DOHH2 (cell line): Measurements from ENCODE around the gene NDUFS7.

ENCODE experiments used
- H3F3A ChIP-seq: fragments of 200-600 bp; sonication (generic), shearing (Covaris generic); 2 replicates; pipeline ENCODE4 v1.6.0; 2016; ENCODE audit warnings: antibody characterized with exemption, mild to moderate bottlenecking; ENCODE audit not compliant: control insufficient read depth, insufficient read depth
- H3K27ac ChIP-seq: fragments of 200-600 bp; sonication (generic); 2 replicates; pipeline ENCODE4 v1.5.1; 2014; ENCODE audit warnings: low read depth, mild to moderate bottlenecking, low read length, moderate library complexity
- H3K27me3 ChIP-seq: fragments of 200-600 bp; sonication (generic); 2 replicates; pipeline ENCODE4 v1.6.1; 2014; ENCODE audit warnings: mild to moderate bottlenecking, low read length, mixed read lengths; ENCODE audit not compliant: control insufficient read depth
- H3K36me3 ChIP-seq: fragments of 200-600 bp; sonication (generic); 2 replicates; pipeline ENCODE4 v1.6.1; 2014; ENCODE audit warnings: mild to moderate bottlenecking, low read length, moderate library complexity, mixed read lengths; ENCODE audit not compliant: control insufficient read depth
- H3K4me1 ChIP-seq: fragments of 200-600 bp; sonication (generic); 2 replicates; pipeline ENCODE4 v1.6.1; 2014; ENCODE audit warnings: mild to moderate bottlenecking, low read length, mixed read lengths; ENCODE audit not compliant: control insufficient read depth
- H3K4me2 ChIP-seq: fragments of 200-600 bp; sonication (generic); 2 replicates; pipeline ENCODE4 v1.6.0; 2014; ENCODE audit warnings: mild to moderate bottlenecking, low read length, moderate library complexity
- H3K4me3 ChIP-seq: fragments of 200-600 bp; sonication (generic); 2 replicates; pipeline ENCODE4 v1.5.1; 2014; ENCODE audit warnings: mild to moderate bottlenecking, low read length, mixed read lengths
- H3K79me2 ChIP-seq: fragments of 200-600 bp; sonication (generic); 2 replicates; pipeline ENCODE4 v1.6.1; 2014; ENCODE audit warnings: mild to moderate bottlenecking, low read length, mixed read lengths; ENCODE audit not compliant: control insufficient read depth
- H3K9me2 ChIP-seq: fragments of 200-600 bp; sonication (generic); replicated peaks from 2 replicates; pipeline ENCODE4 v1.6.1; 2014; ENCODE audit warnings: mild to moderate bottlenecking, low read length, mixed read lengths; ENCODE audit not compliant: control insufficient read depth
- H3K9me3 ChIP-seq: fragments of 200-600 bp; sonication (generic); 2 replicates; pipeline ENCODE4 v1.6.1; 2014; ENCODE audit warnings: antibody characterized with exemption, low read length, mixed read lengths; ENCODE audit not compliant: control insufficient read depth, insufficient read depth
- H4K20me1 ChIP-seq: fragments of 200-600 bp; sonication (generic); 2 replicates; pipeline ENCODE4 v1.6.0; 2014; ENCODE audit warnings: low read depth, mild to moderate bottlenecking, antibody characterized with exemption, low read length, moderate library complexity; ENCODE audit not compliant: control insufficient read depth, insufficient read depth
- CTCF ChIP-seq: fragments of 200-600 bp; sonication (generic); IDR thresholded peaks from one replicate; pipeline ENCODE4 v1.5.1; 2014; ENCODE audit warnings: antibody characterized with exemption, mild to moderate bottlenecking, low read depth, low read length; ENCODE audit not compliant: poor library complexity, severe bottlenecking
- EZH2phosphoT487 ChIP-seq: fragments of 200-600 bp; sonication (generic); IDR thresholded peaks from 2 replicates; pipeline ENCODE4 v1.6.1; 2017; ENCODE audit warnings: borderline replicate concordance, mild to moderate bottlenecking, antibody characterized with exemption, low read length, moderate library complexity, mixed read lengths

Gene NDUFS7

GRCh38 chr19:1384478-1385110 lies 887 bp downstream of the NDUFS7 start:
- H3K79me2 ChIP-seq, result peaks cover 42% of the 10 kb centered on the region
- H3K9me3 ChIP-seq, result no peaks in the 10 kb centered on the region
- H4K20me1 ChIP-seq, result no peaks in the 10 kb centered on the region
- TF ChIP-seq EZH2phosphoT487 (no peak), CTCF (no peak)
- H3K4me3 ChIP-seq, result peak overlapping the region; percentile 100
- H3K9me2 ChIP-seq, result no peaks in the 10 kb centered on the region
- peaks cover 15% of the 10 kb centered on the region for H3K4me1 ChIP-seq
- peak overlapping the region; percentile 70 for H3K27ac ChIP-seq
- H3K27me3 ChIP-seq, result no peaks in the 10 kb centered on the region
- peak overlapping the region; percentile 97 for H3K4me2 ChIP-seq
- H3K36me3 ChIP-seq, result peaks cover 27% of the 10 kb centered on the region
- peaks cover 3% of the 10 kb centered on the region; the same call in 1 of the 2 replicates for H3F3A ChIP-seq

- no peaks in the 10 kb centered on the region for H3K9me2 ChIP-seq
- H3K36me3 ChIP-seq, result peaks cover 33% of the 10 kb centered on the region
- H3K79me2 ChIP-seq, result peaks cover 42% of the 10 kb centered on the region
- H3K9me3 ChIP-seq, result no peaks in the 10 kb centered on the region
- no peak for TF ChIP-seq CTCF
- TF ChIP-seq EZH2phosphoT487, result no peak
- H3F3A ChIP-seq, result peaks cover 3% of the 10 kb centered on the region; the same call in 1 of the 2 replicates
- H4K20me1 ChIP-seq, result no peaks in the 10 kb centered on the region
- peaks cover 15% of the 10 kb centered on the region for H3K4me1 ChIP-seq
- no peaks in the 10 kb centered on the region for H3K27me3 ChIP-seq
- H3K27ac ChIP-seq, result no peak overlapping the region
- H3K4me3 ChIP-seq, result no peak overlapping the region
- no peak overlapping the region for H3K4me2 ChIP-seq
Observed at GRCh38 chr19:1385816-1386215, 2.1 kb downstream of the NDUFS7 start.

DNA sequence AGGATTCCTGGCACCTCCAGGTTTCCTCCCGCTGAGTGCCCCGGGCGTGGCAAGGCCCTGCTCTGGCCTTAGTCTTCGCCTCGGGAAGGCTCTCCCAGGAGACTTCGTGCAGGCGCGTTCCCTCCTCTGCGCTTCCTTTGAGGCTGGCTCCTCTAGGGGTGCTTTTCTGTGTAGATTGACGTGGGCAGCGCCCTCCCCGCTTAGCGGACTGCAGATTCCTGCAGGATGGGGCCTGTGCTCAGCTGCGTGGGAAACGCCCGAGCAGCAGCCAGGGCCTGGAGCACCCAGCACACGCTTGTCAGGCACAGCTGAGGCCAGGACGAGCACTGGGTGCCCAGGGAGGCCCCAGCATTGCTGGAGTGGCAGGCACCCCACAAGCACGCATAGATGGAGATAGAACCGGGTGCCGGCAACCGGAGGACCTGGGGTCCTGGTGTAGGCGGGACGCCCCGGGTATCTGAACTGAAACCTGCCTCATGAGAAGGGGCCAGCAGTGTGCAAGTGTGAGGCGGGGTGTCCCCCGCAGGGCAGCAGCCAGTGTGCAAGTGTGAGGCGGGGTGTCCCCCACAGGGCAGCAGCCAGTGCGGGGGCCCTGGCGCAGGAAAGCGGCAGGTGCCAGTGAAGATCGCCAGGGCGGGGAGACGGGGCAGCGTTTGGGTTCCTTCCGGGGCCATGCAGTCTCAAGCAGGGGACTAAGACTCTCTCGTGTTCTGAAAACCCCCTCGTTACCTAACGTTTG lies 3.4 kb downstream of the NDUFS7 start:
- Histone ChIP-seq H3K27ac (no peak overlapping the region), H3K4me1 (peaks cover 15% of the 10 kb centered on the region), H3K4me3 (no peak overlapping the region), H3K27me3 (no peaks in the 10 kb centered on the region), H3K36me3 (peaks cover 37% of the 10 kb centered on the region), H3K9me2 (no peaks in the 10 kb centered on the region), H3K9me3 (no peaks in the 10 kb centered on the region), H3K4me2 (no peak overlapping the region), H4K20me1 (no peaks in the 10 kb centered on the region), H3K79me2 (peaks cover 42% of the 10 kb centered on the region), H3F3A (peaks cover 3% of the 10 kb centered on the region; the same call in 1 of the 2 replicates)
- TF ChIP-seq CTCF (no peak), EZH2phosphoT487 (no peak)
